H9 (cell line): ENCODE data around the gene PEX1. TPM values are rescaled to one million over a fixed set of nuclear protein-coding genes. Genes with fewer than 3 reads are reported as not detected.

Source experiments
- DNase-seq: peaks from one replicate; pipeline ENCODE4 v3.0.0-alpha.2; 2017
- H2AFZ ChIP-seq: one replicate; pipeline ENCODE4 v1.6.1; 2013; ENCODE audit warnings: mild to moderate bottlenecking, low read length, control low read depth, moderate library complexity
- H2AK5ac ChIP-seq: 2 replicates; pipeline ENCODE4 v1.6.1; 2013; ENCODE audit warnings: low read length, control low read depth, mixed read lengths; ENCODE audit not compliant: insufficient read length
- H2BK120ac ChIP-seq: one replicate; pipeline ENCODE4 v1.6.1; 2013; ENCODE audit warnings: low read depth, mild to moderate bottlenecking, low read length, control low read depth, inconsistent platforms; ENCODE audit not compliant: poor library complexity, severe bottlenecking
- H2BK12ac ChIP-seq: 2 replicates; pipeline ENCODE4 v1.6.1; 2013; ENCODE audit warnings: low read length, control low read depth, mixed read lengths, low read depth; ENCODE audit not compliant: insufficient read length
- H2BK15ac ChIP-seq: 2 replicates; pipeline ENCODE4 v1.6.1; 2013; ENCODE audit warnings: low read depth, low read length, control low read depth
- H2BK20ac ChIP-seq: one replicate; pipeline ENCODE4 v1.6.1; 2013; ENCODE audit warnings: low read depth, mild to moderate bottlenecking, low read length, control low read depth, inconsistent platforms; ENCODE audit not compliant: poor library complexity, severe bottlenecking
- H2BK5ac ChIP-seq: 2 replicates; pipeline ENCODE4 v1.6.1; 2013; ENCODE audit warnings: low read length, control low read depth, mixed read lengths; ENCODE audit not compliant: insufficient read length
- H3K14ac ChIP-seq: 2 replicates; pipeline ENCODE4 v1.6.1; 2013; ENCODE audit warnings: low read length, control low read depth; ENCODE audit not compliant: insufficient read depth
- H3K18ac ChIP-seq: 2 replicates; pipeline ENCODE4 v1.6.1; 2013; ENCODE audit warnings: low read depth, mild to moderate bottlenecking, mixed read lengths, low read length, control low read depth; ENCODE audit not compliant: insufficient read length
- H3K23ac ChIP-seq: 2 replicates; pipeline ENCODE4 v1.6.1; 2013; ENCODE audit warnings: low read length, control low read depth, mixed read lengths, low read depth; ENCODE audit not compliant: insufficient read length
- H3K23me2 ChIP-seq: 2 replicates; pipeline ENCODE4 v1.6.1; 2013; ENCODE audit warnings: low read depth, mild to moderate bottlenecking, mixed read lengths, low read length, control low read depth; ENCODE audit not compliant: insufficient read length, poor library complexity, severe bottlenecking
- H3K27ac ChIP-seq: 2 replicates; pipeline ENCODE4 v1.5.1; 2013; ENCODE audit warnings: low read length, control low read depth, mixed read lengths, low read depth; ENCODE audit not compliant: insufficient read length
- H3K27me3 ChIP-seq: 2 replicates; pipeline ENCODE4 v1.6.1; 2013; ENCODE audit warnings: low read length, control low read depth, inconsistent platforms; ENCODE audit not compliant: insufficient read depth
- H3K4ac ChIP-seq: 2 replicates; pipeline ENCODE4 v1.6.1; 2013; ENCODE audit warnings: low read depth, mild to moderate bottlenecking, control low read depth, inconsistent platforms, low read length, moderate library complexity
- H3K4me1 ChIP-seq: 2 replicates; pipeline ENCODE4 v1.6.1; 2013; ENCODE audit warnings: low read length, control low read depth, inconsistent platforms; ENCODE audit not compliant: insufficient read depth
- H3K4me2 ChIP-seq: 2 replicates; pipeline ENCODE4 v1.6.1; 2013; ENCODE audit warnings: low read length, control low read depth, mixed read lengths; ENCODE audit not compliant: insufficient read length, insufficient read depth
- H3K56ac ChIP-seq: 2 replicates; pipeline ENCODE4 v1.6.1; 2013; ENCODE audit warnings: low read depth, mild to moderate bottlenecking, mixed read lengths, low read length, control low read depth; ENCODE audit not compliant: insufficient read length
- H3K79me1 ChIP-seq: 2 replicates; pipeline ENCODE4 v1.6.1; 2013; ENCODE audit warnings: low read depth, mild to moderate bottlenecking, moderate library complexity, low read length, control low read depth, inconsistent platforms; ENCODE audit not compliant: insufficient read depth, poor library complexity, severe bottlenecking
- H3K79me2 ChIP-seq: 2 replicates; pipeline ENCODE4 v1.6.1; 2013; ENCODE audit warnings: low read length, control low read depth, inconsistent platforms; ENCODE audit not compliant: insufficient read depth
- H3K9ac ChIP-seq: 2 replicates; pipeline ENCODE4 v1.6.1; 2013; ENCODE audit warnings: low read length, control low read depth, mixed read lengths; ENCODE audit not compliant: insufficient read length; ENCODE audit errors: extremely low read depth
- H3K9me3 ChIP-seq: one replicate; pipeline ENCODE4 v1.6.1; 2013; ENCODE audit warnings: low read depth, low read length, inconsistent platforms; ENCODE audit not compliant: control insufficient read depth
- H3T11ph ChIP-seq: one replicate; pipeline ENCODE4 v1.6.1; 2013; ENCODE audit warnings: mild to moderate bottlenecking, low read length, control low read depth, inconsistent platforms
- H4K20me1 ChIP-seq: one replicate; pipeline ENCODE4 v1.6.1; 2013; ENCODE audit not compliant: control insufficient read depth, insufficient read length, insufficient read depth
- H4K5ac ChIP-seq: 2 replicates; pipeline ENCODE4 v1.6.1; 2013; ENCODE audit warnings: low read depth, mild to moderate bottlenecking, mixed read lengths, low read length, control low read depth; ENCODE audit not compliant: insufficient read length
- H4K8ac ChIP-seq: replicated peaks from 2 replicates; pipeline ENCODE4 v1.6.1; 2013; ENCODE audit warnings: low read length, control low read depth, mixed read lengths, low read depth; ENCODE audit not compliant: insufficient read length
- H4K91ac ChIP-seq: 2 replicates; pipeline ENCODE4 v1.6.1; 2013; ENCODE audit warnings: low read depth, mild to moderate bottlenecking, moderate library complexity, mixed read lengths, low read length, control low read depth; ENCODE audit not compliant: insufficient read length
- H3K27ac Mint-ChIP-seq, 3 experiments: 2 replicates in 2 of 3; 3 replicates in 1 of 3; pipeline ENCODE4 v1.8.0; 2020 to 2021; ENCODE audit warnings: mixed read lengths in 3 of 3, mild to moderate bottlenecking in 1 of 3, moderate library complexity in 1 of 3
- H3K27me3 Mint-ChIP-seq: 2 replicates; pipeline ENCODE4 v1.8.0; 2021; ENCODE audit warnings: low read depth, mild to moderate bottlenecking, moderate library complexity, mixed read lengths
- H3K36me3 Mint-ChIP-seq, 3 experiments: 2 replicates in 2 of 3; 3 replicates in 1 of 3; pipeline ENCODE4 v1.8.0; 2020 to 2021; ENCODE audit warnings: low read depth in 3 of 3, mixed read lengths in 3 of 3; ENCODE audit not compliant: insufficient read depth in 1 of 3
- H3K4me1 Mint-ChIP-seq, 2 experiments: 2 replicates each; pipeline ENCODE4 v1.8.0; 2020; ENCODE audit warnings: mixed read lengths in 2 of 2
- H3K4me3 Mint-ChIP-seq, 2 experiments: 2 replicates in 1 of 2; 3 replicates in 1 of 2; pipeline ENCODE4 v1.8.0; 2020 to 2021; ENCODE audit warnings: mild to moderate bottlenecking in 2 of 2, mixed read lengths in 2 of 2, moderate library complexity in 1 of 2
- H3K9me3 Mint-ChIP-seq, 2 experiments: 2 replicates in 1 of 2; 3 replicates in 1 of 2; pipeline ENCODE4 v1.8.0; 2020; ENCODE audit warnings: mild to moderate bottlenecking in 2 of 2, mixed read lengths in 2 of 2, moderate library complexity in 1 of 2
- CTCF ChIP-seq: fragments of 200-600 bp; sonication (generic); conservative IDR thresholded peaks from 3 replicates; pipeline ENCODE4 v1.8.0; 2021; ENCODE audit warnings: antibody characterized with exemption, mild to moderate bottlenecking
- WGBS: extraction: QIAGEN DNeasy Blood & Tissue Kit; methylation state at CpG from one replicate; pipeline ENCODE4 v1.1.7; 2013; ENCODE audit warnings: missing lambda C conversion rate, low lambda C conversion rate, mixed read lengths; ENCODE audit not compliant: insufficient read length; ENCODE audit errors: extremely low coverage; 5-methylcytosine and 5-hydroxymethylcytosine counted together
- total RNA-seq: library from RNA; stranded (reverse); gene quantifications from 2 replicates; pipeline ENCODE4 v1.2.1, GENCODE V29; 2021

The PEX1 gene
- total RNA-seq, 1 experiment from 2014 or later, result 21.8 TPM

GRCh38 chr7:92451645-92452044 lies 76.7 kb downstream of the PEX1 start:
- Histone ChIP-seq H3K9me3 (no peaks in the 10 kb centered on the region), H2AK5ac (no peak overlapping the region), H2BK5ac (no peak overlapping the region), H2AFZ (no peak overlapping the region), H2BK120ac (no peak overlapping the region), H3K9ac (no peak overlapping the region), H4K91ac (no peak overlapping the region), H4K5ac (no peak overlapping the region), H4K8ac (no peak overlapping the region), H3K4ac (no peak overlapping the region), H3T11ph (no peak overlapping the region), H3K14ac (no peak overlapping the region), H3K4me2 (no peak overlapping the region), H2BK15ac (no peak overlapping the region), H2BK12ac (no peak overlapping the region), H3K18ac (no peak overlapping the region), H3K23me2 (peaks cover 5% of the 10 kb centered on the region), H4K20me1 (peaks cover 2% of the 10 kb centered on the region), H3K4me1 (no peaks in the 10 kb centered on the region), H3K27ac (no peak overlapping the region), H3K79me1 (no peaks in the 10 kb centered on the region), H3K79me2 (no peaks in the 10 kb centered on the region), H3K23ac (no peak overlapping the region), H2BK20ac (no peak overlapping the region), H3K56ac (no peak overlapping the region), H3K27me3 (no peaks in the 10 kb centered on the region)
- TF ChIP-seq CTCF, result no peak
- no peak overlapping the region for H3K4me3 Mint-ChIP-seq
- H3K4me1 Mint-ChIP-seq, result peaks cover 8 to 9% of the 10 kb centered on the region in 2 experiments
- H3K36me3 Mint-ChIP-seq, result peaks cover 34 to 73% (median 68%) of the 10 kb centered on the region in 3 experiments
- no peaks in the 10 kb centered on the region for H3K27me3 Mint-ChIP-seq
- no peaks in the 10 kb centered on the region for H3K9me3 Mint-ChIP-seq
- no CpG with 5 or more reads among the region's 2 CpGs for WGBS
- H3K27ac Mint-ChIP-seq, result no peak overlapping the region
- DNase-seq, result no peak
